ENCODE measurements around the gene LACTB. TPM values are rescaled to one million over a fixed set of nuclear protein-coding genes. Genes with fewer than 3 reads are reported as not detected.

LACTB gene
- total RNA-seq, 1 experiment from 2014 or later = 11.2 TPM

GRCh38 chr15:63079947-63080626, 41.6 kb upstream of the LACTB start:
- POLR2A ChIA-PET (ENCODE audit: unreplicated experiment) = no interaction called here
- CTCF ChIA-PET = interaction anchor here (1.0 kb wide), 1 partner anchor 32 kb away, joined by 3 read pairs; no protein-coding TSS in a partner anchor
- ATAC-seq = peak; percentile 83

GRCh38 chr15:63080634-63081250, 40.9 kb upstream of the LACTB start:
- DNase-seq (no peak), ATAC-seq (no peak)
- Histone ChIP-seq H3K9ac (ENCODE audit: low read length) (no peak overlapping the region), H2AFZ (ENCODE audit: low read length) (no peak overlapping the region), H3K4me3 (ENCODE audit: low read length) (no peak overlapping the region), H3K4me2 (ENCODE audit: low read length) (no peak overlapping the region), H3K36me3 (ENCODE audit: low read depth, low read length) (no peaks in the 10 kb centered on the region), H3K27ac (ENCODE audit: low read length) (no peak overlapping the region), H4K20me1 (ENCODE audit: low read length) (no peaks in the 10 kb centered on the region), H3K79me2 (ENCODE audit: low read length) (no peaks in the 10 kb centered on the region), H3K9me3 (ENCODE audit: low read length) (no peaks in the 10 kb centered on the region), H3K27me3 (ENCODE audit: low read length) (no peaks in the 10 kb centered on the region), H3F3A (ENCODE audit: low read length, unreplicated experiment) (no peaks in the 10 kb centered on the region), H3K9me2 (replicated peaks; ENCODE audit: low read length) (no peaks in the 10 kb centered on the region), H3K4me1 (ENCODE audit: insufficient read depth, low read length) (peaks cover 12% of the 10 kb centered on the region)
- intact Hi-C loops (cut with micrococcal nuclease) = no loop called here
- BruUV-seq (replicated peaks) = no TSS peak
- POLR2A ChIA-PET (ENCODE audit: unreplicated experiment) = no interaction called here
- CTCF ChIA-PET = interaction anchor here (1.0 kb wide), 1 partner anchor 33 kb away, joined by 3 read pairs; no protein-coding TSS in a partner anchor
- TF ChIP-seq CTCF (conservative IDR thresholded peaks at IDR 0.05; ENCODE audit: low read depth, low read length) = no peak
- TF ChIP-seq EZH2 (IDR thresholded peaks at IDR 0.05; ENCODE audit: low read length, unreplicated experiment) = no peak
- no peak for TF ChIP-seq EZH2phosphoT487 (IDR thresholded peaks at IDR 0.05; ENCODE audit: borderline replicate concordance, low read length)

More at GRCh38 chr15:63079947-63080626, 41.6 kb upstream of the LACTB start:
- Histone ChIP-seq H3K27me3 (ENCODE audit: low read length) (no peaks in the 10 kb centered on the region), H3K9me2 (replicated peaks; ENCODE audit: low read length) (no peaks in the 10 kb centered on the region), H3K79me2 (ENCODE audit: low read length) (no peaks in the 10 kb centered on the region), H3K9ac (ENCODE audit: low read length) (no peak overlapping the region), H3K9me3 (ENCODE audit: low read length) (no peaks in the 10 kb centered on the region), H4K20me1 (ENCODE audit: low read length) (no peaks in the 10 kb centered on the region), H3K4me3 (ENCODE audit: low read length) (no peak overlapping the region), H3K36me3 (ENCODE audit: low read depth, low read length) (no peaks in the 10 kb centered on the region), H2AFZ (ENCODE audit: low read length) (no peak overlapping the region), H3K4me2 (ENCODE audit: low read length) (no peak overlapping the region), H3K27ac (ENCODE audit: low read length) (no peak overlapping the region), H3F3A (ENCODE audit: low read length, unreplicated experiment) (no peaks in the 10 kb centered on the region), H3K4me1 (ENCODE audit: insufficient read depth, low read length) (peaks cover 12% of the 10 kb centered on the region)
- intact Hi-C loops (cut with micrococcal nuclease) = no loop called here
- peak; percentile 64 for DNase-seq
- no TSS peak for BruUV-seq (replicated peaks)
- TF ChIP-seq CTCF (conservative IDR thresholded peaks at IDR 0.05; ENCODE audit: low read depth, low read length) (no peak), EZH2 (IDR thresholded peaks at IDR 0.05; ENCODE audit: low read length, unreplicated experiment) (no peak), EZH2phosphoT487 (IDR thresholded peaks at IDR 0.05; ENCODE audit: borderline replicate concordance, low read length) (no peak)

- intact Hi-C loops (cut with micrococcal nuclease) = no loop called here
- TF ChIP-seq EZH2phosphoT487 (IDR thresholded peaks at IDR 0.05; ENCODE audit: borderline replicate concordance, low read length) = no peak
- no peak for TF ChIP-seq CTCF (conservative IDR thresholded peaks at IDR 0.05; ENCODE audit: low read depth, low read length)
- TF ChIP-seq EZH2 (IDR thresholded peaks at IDR 0.05; ENCODE audit: low read length, unreplicated experiment) = no peak
- Histone ChIP-seq H2AFZ (ENCODE audit: low read length) (no peak overlapping the region), H3K4me3 (ENCODE audit: low read length) (no peak overlapping the region), H3K9me3 (ENCODE audit: low read length) (no peaks in the 10 kb centered on the region), H3K9ac (ENCODE audit: low read length) (no peak overlapping the region), H4K20me1 (ENCODE audit: low read length) (no peaks in the 10 kb centered on the region), H3K27me3 (ENCODE audit: low read length) (no peaks in the 10 kb centered on the region), H3K79me2 (ENCODE audit: low read length) (no peaks in the 10 kb centered on the region), H3K36me3 (ENCODE audit: low read depth, low read length) (no peaks in the 10 kb centered on the region), H3F3A (ENCODE audit: low read length, unreplicated experiment) (no peaks in the 10 kb centered on the region), H3K9me2 (replicated peaks; ENCODE audit: low read length) (no peaks in the 10 kb centered on the region), H3K4me1 (ENCODE audit: insufficient read depth, low read length) (peaks cover 12% of the 10 kb centered on the region), H3K27ac (ENCODE audit: low read length) (no peak overlapping the region), H3K4me2 (ENCODE audit: low read length) (no peak overlapping the region)
- ChIA-PET CTCF (no interaction called here), POLR2A (ENCODE audit: unreplicated experiment) (no interaction called here)
- DNase-seq (no peak), ATAC-seq (no peak)
- no TSS peak for BruUV-seq (replicated peaks)
These were observed 39.3 kb upstream of the LACTB start for GRCh38 chr15:63082366-63082765.
